ENCODE measurements around the gene SP140L.

DNA sequence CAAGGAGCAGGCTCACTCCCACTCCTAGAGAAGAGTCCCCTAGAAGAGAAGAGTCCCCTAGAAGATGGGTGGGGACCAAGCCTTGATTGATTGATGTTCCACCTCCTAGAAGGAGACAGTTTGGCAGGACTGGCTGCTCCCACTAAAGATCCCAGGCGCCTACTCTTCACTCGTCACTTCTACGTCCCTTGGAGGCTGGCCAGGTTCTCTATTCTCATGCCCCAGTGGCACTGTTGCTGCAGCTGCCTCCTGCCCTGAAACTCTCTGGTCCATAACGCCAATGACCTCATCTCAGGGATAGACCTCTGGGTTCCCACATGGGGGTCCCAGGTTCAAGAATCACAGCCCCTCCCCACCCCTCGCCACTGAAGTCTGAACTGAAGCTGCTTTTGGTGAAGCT is 2.5 kb upstream of the SP140L start:
- TF ChIP-seq CTCF (IDR thresholded peaks at IDR 0.05) (no peak), YY1 (IDR thresholded peaks at IDR 0.05; ENCODE audit: low read depth) (no peak), GABPA (IDR thresholded peaks at IDR 0.05; ENCODE audit: low read depth) (no peak), JUND (IDR thresholded peaks at IDR 0.05) (no peak), EZH2phosphoT487 (IDR thresholded peaks at IDR 0.05; ENCODE audit: borderline replicate concordance, low read depth) (no peak), NFIC (IDR thresholded peaks at IDR 0.05; ENCODE audit: borderline replicate concordance) (no peak)
- TF ChIP-seq, protein P1, sequence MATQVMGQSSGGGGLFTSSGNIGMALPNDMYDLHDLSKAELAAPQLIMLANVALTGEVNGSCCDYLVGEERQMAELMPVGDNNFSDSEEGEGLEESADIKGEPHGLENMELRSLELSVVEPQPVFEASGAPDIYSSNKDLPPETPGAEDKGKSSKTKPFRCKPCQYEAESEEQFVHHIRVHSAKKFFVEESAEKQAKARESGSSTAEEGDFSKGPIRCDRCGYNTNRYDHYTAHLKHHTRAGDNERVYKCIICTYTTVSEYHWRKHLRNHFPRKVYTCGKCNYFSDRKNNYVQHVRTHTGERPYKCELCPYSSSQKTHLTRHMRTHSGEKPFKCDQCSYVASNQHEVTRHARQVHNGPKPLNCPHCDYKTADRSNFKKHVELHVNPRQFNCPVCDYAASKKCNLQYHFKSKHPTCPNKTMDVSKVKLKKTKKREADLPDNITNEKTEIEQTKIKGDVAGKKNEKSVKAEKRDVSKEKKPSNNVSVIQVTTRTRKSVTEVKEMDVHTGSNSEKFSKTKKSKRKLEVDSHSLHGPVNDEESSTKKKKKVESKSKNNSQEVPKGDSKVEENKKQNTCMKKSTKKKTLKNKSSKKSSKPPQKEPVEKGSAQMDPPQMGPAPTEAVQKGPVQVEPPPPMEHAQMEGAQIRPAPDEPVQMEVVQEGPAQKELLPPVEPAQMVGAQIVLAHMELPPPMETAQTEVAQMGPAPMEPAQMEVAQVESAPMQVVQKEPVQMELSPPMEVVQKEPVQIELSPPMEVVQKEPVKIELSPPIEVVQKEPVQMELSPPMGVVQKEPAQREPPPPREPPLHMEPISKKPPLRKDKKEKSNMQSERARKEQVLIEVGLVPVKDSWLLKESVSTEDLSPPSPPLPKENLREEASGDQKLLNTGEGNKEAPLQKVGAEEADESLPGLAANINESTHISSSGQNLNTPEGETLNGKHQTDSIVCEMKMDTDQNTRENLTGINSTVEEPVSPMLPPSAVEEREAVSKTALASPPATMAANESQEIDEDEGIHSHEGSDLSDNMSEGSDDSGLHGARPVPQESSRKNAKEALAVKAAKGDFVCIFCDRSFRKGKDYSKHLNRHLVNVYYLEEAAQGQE (IDR thresholded peaks at IDR 0.05; ENCODE audit: low read depth, low read length), result no peak

Measured in SK-N-SH (cell line).